ENCODE measurements around the gene MYO5A.
"Not testable (repeated sequence)": the region's sequence is repeated elsewhere in the genome, so short reads cannot be mapped to it uniquely, and the experiment has no call there.

The MYO5A gene

DNA sequence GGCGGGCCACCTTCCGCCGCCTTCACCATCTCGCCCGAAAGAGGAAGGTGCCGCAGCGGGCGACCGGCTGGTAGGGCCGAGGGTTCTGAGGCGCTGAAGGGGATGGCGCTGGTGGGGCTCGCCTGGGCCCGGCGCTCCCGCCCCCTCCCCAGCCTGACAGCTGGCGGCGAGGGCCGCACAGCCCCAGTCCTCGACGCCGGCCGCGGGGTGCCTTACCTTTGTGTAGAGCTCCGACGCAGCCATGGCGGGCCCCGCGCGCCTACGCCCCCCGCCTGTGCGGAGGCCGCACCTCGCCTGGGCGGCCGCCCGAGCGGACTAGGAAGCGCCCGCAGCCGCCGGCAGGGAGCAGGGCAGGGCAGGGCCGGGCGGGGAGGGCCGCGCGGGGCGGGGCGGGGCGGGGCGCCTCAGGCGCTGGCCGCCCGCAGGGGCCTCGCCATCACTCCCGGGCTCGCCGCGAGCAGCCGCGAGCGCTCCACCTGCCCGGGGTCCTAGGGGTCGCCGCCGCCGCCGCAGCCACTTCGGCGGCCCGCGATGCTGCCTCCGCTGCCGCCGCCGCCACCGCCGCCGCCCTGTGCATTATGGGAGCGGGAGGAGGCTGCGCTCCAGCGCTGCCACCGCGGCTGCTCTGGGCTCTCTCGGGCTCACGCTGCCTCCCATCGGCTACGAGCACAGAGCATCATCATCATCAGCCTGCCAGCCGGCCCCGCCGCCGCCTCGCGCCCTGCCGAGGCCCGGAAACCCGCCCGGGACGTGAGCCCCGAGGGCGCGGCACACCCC lies at the start of gene MYO5A:
Gene MYO5A, minus strand, starts transcription at position 317 of the 777 bp plus-strand sequence. Its CDS starts 74 bp downstream, at position 243.
- peak; percentile 81 for DNase-seq

DNA sequence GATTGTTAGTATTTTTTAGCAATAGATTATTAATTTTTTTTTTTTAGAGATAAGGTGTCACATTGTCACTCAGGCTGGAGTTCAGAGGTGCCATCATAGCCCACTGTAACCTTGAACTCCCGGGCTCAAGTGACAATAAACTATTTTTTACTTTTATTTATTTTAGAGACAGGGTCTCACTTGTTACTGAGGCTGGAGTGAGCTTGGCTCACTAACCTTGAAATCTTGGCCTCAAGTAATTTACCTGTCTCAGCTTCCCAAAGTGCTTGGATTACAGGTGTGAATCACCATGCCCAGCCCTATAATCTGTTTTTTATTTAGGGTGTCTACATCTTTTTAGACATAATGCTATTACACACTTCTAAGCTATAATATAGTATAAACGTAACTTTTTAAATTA lies 48.0 kb upstream of the MYO5A start:
- no peak for DNase-seq

DNA sequence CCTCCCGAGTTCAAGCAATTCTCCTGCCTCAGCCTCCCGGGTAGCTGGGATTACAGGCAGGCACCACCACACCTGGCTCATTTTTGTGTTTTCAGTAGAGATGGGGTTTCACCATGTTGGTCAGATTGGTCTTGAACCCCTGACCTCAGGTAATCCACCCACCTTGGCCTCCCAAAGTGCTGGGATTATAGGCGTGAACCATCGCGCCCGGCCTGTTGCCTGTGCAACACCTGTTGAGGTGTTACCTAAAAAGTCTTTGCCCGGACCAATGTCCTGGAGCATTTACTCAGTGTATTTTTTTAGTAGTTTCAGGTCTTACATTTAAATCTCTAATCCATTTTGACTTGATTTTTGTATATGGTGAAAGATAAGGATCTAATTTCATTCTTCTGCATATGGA lies 46.9 kb upstream of the MYO5A start:
- not testable (repeated sequence) for DNase-seq

DNA sequence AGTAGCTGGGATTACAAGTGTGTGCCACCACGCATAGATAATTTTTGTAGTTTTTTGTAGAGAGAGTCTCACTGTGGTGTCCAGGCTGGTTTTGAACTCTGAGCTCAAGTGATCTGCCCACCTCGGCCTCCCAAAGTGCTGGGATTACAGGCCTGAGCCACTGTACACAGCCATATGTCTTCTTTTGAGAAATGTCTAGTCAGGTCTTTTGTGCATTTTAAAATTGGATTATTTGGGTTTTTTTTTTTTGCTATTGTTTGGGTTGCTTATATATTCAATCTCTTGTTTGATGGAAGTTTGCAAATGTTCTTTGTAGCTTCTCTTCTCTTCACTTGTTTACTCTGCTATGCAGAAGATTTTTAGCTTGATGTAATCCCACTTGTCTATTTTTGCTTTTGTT lies 46.4 kb upstream of the MYO5A start:
- DNase-seq, result no peak

DNA sequence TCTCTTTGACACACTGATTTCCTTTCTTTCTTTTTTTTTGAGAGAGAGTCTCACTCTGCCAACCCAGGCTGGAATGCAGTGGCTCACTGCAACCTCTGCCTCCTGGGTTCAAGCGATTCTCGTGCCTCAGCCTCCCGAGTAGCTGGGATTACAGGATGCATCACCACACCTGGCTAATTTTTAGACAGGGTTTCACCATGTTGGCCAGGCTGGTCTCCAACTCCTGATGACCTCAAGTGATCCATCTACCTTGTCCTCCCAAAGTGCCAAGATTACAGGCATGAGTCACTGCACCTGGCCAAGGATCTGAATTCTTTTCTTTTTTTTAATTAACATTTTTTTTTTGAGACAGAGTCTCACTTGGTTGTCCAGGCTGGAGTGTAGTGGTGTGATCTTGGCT lies 45.9 kb upstream of the MYO5A start:
- DNase-seq, result not testable (repeated sequence)

DNA sequence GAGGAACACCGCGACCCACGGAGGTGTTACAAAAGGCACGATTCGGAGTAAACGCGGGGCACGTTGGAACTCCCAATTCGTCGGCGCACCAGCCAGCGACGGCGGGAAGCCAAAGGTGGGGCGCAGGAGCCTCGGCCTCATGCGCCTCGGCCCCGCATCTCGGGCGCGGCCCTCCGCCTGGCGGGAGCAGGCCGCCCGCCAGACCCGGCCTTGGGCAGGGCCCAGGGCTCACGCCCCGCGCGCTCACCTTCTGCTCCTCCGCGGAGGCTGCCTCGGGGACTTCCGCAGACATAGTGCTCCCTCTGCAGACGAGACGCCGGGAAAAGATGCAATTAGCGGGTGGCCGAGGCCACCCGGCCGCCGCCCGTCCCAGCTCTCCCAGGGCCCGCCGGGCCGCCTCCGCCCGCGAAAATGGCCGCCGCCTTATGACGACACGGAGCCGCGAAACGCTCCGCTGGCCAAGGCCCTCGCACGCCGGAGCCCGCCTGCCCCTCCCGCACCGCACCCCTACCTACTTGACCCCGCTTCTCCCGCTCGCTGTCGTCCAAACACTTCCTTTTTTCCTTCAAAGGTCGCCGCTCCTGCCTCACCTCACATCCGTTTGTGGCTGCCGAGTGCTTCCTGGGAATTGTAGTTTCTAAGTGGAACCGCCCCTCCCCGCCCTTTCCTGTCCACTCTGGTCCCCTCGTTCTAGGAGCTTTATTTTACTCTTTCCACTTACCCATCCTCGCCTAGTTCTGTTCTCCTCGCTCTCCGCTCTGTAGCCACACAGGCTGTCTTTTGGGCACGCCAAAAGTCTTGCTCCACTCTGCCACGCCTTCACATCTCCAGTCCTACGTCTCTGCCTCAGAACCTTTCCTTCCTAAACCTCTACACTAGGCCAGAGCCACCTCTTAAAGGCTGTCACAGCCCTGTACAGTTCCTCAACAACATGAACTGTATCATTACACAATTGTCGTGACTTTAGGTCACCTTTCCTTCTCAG lies 40.2 kb upstream of the MYO5A start, which contains the start of gene ARPP19:
Gene ARPP19, minus strand, starts transcription at position 430 of the 985 bp plus-strand sequence. Its CDS starts 138 bp downstream, at position 292.
- peak; percentile 72 for DNase-seq

DNA sequence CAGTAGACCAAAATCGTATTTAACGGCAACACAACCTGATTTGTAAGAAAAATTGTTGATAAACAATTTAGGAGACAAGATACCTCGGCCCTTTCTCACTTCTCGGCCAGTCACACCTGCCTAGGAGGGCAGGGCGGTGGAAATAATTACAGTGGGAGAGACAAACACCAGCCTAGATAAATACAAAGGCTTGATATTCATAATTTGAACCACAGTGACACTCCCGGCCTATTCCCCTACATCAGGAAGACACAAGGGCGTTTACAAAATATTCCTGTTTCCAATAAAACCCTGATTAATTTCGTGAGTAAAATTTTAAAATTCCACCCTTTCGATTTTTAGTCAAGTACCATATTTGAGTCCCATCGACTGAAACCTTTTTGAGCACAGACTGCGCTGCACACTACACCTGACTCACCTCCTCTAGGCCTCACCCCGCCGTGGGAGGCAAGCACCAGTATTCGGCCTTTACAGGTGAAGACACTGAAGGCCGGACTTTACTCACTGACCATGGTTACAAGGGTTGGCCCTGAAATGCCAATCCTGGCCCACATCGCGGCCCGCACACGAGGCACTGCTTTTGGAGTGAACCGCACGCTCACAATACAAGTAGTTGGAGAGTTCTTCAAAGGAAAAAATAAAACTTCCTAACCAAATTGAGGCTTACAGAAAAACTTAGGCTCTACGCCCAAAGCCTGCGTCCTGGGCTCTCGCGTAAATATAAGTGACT lies 39.4 kb upstream of the MYO5A start:
- DNase-seq, result peak; percentile 51

DNA sequence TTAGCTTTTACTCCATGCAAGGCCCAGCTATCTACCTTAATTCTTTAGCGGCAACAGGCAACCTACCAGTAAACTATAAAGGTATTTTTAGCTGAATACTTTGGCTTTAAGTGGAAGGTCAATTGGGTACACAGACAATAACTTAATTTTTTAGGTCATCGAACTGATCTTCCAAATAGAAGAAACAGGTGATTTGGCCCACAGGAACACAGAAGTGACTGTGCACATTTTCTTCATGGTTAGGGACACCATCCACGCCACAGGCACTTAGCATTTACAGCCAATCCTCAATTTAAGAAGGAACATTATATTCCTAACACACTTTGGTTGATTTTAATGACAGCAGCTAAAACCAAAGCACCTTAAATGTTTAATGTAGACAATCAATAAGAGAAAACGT lies 38.2 kb upstream of the MYO5A start:
- DNase-seq, result no peak

DNA sequence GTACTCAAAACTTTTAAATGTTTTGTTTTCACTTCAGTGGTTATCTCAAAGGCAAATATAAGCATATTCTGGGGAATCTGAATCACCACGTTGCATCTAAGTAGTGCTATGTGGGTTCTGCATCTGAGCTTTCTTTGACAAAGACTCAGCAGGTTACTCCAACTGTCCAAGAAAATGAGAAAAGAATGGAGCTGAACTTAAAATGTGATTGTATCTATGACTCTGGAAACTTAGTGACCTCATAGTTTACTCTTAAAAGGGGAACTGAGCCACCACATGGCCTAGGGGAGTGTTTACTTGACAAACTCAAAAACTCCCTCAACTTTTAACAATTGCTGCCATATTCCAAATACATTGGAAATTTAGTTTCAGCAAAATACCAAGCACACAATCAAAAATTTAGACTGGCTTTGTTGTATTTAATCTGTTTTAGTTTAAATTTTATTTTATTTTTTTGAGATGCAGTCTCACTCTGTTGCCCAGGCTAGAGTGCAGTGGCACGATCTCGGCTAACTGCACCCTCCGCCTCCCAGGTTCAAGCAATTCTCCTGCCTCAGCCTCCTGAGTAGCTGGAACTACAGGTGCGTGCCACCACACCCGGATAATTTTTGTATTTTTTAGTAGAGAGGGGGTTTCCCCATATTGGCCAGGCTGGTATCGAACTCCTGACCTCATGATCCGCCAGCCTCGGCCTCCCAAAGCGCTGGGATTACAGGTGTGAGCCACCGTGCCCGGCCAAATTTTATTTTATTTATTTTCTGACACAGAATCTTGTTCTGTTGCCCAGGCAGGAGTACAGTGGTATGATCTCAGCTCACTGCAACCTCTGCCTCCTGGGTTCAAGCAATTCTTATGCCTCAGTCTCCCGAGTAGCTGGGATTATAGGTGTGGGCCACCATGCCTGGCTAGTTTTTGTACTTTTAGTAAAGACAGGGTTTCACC lies 37.0 kb upstream of the MYO5A start:
- DNase-seq, result not testable (repeated sequence)

DNA sequence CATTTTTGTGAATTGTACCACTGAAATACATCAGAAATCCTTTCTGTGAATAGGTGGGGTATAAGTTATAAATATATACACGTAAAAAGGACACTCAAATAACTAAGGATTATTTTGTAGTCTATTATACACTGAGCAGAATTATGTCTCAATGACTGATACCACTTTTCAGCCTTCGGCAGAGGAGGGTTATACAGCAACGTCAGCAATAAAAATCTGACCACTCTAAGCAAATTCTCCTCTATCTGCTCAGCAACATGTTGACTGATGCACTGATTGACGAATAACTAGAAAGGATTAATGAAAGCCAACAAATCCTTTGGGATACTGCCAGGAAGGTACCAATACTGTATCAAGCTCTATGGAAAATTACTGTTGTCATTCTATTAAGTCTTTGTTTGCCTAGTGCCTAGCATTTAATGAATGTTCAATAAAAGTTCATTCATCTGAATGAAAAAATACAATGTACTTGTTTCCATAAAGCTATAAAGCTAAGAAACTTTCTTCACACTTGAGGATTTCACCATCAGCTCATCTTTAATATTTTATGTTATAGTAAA lies 34.9 kb upstream of the MYO5A start:
- no peak for DNase-seq

DNA sequence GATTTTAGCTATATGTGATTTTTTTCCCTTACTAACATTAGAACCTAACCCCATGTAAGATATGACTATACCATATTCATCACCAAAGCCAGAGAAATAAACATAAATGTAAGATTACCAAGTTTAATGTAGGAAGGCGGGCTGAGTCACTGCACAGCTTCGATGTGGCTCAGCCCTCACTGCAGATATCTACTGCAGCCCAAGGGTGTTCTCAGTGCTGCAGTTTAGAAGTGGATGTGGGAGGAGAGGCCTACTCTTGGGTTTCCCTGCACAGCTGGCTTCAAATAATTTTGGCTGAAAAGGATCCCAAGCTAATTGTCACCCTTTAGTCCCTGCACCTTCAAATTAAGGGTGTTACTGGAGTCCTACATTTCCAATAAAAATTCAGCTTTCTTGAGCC lies 30.9 kb upstream of the MYO5A start:
- peak; percentile 50 for DNase-seq

DNA sequence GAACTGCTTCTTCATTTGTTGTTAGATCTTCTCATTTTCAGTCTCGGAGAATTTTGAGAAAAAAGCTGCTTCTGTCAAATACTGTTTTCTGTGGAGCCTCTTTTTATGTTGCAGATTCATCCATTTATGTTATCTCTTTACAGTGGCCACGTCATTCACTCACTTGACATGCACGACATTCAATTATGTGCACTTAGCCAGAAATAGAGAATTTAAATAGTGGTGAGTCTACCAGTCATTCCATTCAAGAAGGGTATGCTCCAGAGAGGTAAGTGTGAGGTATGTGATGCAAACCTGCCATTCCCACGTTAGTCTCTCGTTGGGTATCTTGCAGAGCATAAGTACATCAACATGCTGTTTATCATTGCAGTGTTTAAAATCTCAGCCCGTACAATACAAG lies 30.3 kb upstream of the MYO5A start:
- no peak for DNase-seq

DNA sequence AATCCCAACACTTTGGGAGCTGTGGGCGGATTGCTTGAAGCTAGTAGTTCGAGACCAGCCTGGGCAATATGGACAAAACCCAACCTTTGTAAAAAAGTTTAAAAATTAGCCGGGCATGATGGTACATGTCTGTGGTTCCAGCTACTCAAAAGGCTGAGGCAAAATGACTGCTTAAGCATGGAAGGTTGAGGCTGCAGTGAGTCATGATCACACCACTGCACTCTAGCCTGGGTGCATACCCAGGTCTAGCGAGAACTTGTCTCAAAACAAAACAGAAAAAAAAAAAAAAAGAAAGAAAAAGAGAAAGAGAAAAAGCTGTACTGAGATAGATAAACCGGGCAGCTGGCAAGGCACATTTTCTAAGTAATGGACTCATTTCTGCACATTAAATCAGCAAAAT lies 29.5 kb upstream of the MYO5A start:
- peak; percentile 50 for DNase-seq

DNA sequence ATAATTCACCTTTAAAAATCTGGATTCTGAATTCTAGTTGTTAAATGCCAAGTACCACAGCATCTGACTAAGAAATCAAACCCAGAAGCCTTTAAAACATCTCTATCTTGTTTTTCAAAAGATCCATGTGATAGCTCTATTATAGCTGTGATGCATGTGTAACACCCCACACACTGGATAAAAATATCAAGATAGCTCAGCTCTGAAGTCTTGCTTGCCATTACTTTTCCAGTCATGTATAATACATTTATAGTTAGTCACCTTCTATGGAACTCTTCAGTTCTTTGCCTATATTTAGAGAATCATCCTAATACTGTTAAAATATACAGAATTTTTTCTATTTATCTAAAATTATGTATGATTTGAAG lies 28.6 kb upstream of the MYO5A start:
- no peak for DNase-seq

DNA sequence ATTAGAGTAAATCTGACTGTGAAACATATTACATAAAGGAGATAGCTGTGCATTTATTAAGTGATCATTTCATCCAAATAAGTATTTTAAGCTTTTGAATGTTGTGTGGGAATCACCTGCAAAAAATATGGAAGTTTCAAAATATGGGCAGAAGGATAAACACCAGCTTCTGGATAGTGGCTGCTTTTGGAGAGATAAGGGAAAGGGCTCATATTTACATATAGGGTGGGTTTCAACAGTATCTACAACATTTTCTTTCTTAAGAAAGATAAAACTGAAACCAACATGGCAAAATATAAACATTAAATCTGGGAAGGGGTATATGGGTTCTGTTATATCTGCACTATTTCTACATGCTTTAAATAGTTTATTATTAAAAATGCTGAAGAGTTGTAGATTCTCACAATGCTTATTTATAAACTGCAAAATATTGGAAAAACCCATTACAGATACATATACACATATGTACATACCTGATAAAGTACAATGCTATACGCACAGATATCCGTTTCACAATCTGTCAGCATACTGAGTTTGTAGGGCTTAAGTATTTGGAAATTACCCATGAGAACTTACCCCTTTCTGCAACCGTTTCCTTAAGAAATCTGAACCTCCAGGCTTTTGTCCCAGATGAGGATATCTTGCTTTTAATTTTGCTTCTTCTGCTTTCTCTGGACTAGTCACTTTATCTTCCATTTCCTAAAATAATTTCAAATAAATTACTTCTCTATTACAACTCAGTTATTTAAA lies 28.0 kb upstream of the MYO5A start:
- no peak for DNase-seq

DNA sequence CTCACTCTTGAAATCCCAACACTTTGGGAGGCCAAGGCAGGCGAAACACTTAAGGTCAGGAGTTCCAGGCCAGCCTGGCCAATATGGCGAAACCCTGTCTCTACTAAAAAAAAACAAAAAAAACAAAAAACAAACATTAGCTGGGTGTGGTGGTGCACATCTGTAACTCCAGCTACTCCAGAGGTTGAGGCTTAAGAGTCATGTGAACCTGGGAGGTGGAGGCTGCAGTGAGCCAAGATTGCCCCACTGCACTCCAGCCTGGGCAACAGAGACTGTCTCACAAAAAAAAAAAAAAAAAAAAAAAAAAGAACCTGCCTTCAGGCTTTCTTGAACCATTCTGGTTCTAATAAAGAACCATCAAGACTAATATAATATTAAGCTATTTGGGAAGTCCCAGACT lies 23.6 kb upstream of the MYO5A start:
- DNase-seq, result no peak

DNA sequence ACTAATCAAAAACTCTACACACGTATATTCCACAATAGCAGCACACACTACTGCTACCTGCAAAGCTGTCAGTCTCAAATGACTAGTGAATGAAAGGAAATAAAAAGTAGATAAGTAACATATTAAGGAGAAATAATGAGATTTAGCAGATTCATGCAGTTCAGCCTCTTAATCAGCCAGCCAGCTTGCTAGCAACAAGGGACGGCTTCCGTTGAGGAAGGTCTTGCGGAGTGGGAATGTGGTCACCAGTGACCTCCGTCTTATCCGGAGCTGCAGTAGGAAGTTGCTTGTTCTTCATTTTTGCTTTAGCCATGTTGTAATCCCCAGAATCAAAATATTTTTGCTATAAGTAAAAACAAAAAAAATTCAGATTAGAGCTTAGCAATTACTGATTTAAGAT lies 23.1 kb upstream of the MYO5A start:
- DNase-seq, result no peak

DNA sequence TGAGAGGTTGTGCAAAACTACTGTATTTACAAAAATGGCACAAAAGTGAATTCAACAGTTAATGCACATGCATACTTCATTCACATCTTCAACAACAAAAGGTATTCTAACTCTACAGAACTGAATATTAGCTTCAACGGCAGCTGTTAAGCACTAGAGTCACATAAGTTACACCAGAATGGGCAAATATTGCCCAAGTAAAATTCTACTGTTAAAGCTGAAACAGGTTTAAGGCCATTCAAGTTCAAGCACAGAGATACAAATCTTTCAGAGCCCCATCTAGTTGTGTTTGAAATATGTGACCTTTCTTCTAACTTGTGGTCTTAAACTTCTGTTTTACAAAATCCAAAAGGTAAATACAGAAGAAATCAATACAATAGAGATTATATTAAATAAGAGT lies 22.5 kb upstream of the MYO5A start:
- not testable (repeated sequence) for DNase-seq

DNA sequence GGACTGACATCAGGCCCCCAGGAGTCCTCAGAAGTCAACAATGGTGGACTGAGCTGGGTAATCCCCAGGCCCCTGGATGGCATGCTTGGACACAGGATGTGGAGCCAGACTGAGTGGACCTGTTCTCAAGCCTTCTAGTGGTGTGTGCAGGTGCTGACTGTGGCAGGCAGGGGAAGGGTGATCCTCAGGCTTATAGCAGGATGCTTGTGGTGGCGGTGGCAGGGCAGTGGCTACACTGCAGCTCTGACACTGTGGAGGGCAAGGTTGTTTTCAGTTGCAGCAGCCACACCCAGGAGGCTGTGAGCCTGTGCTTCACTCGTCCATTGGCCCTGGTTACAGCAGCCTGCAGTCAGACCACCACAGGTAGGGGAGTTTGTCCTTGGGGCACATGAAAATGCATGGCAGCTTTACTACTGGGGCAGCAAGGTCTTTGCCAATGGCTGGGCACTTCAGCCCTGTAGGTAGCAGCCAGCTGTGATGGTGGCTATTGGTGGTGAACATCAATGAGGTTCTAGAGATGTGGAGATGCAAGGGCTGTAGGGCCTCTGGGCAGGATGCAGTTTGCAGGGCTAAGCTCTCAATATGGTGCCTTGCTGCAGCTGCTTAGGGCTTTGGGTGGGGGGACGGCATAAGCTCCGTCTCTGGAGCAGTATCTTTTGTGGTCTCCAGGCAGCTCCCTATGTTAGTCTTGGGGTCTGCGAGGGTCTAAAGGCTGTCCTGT lies 17.5 kb upstream of the MYO5A start:
- no peak for DNase-seq

DNA sequence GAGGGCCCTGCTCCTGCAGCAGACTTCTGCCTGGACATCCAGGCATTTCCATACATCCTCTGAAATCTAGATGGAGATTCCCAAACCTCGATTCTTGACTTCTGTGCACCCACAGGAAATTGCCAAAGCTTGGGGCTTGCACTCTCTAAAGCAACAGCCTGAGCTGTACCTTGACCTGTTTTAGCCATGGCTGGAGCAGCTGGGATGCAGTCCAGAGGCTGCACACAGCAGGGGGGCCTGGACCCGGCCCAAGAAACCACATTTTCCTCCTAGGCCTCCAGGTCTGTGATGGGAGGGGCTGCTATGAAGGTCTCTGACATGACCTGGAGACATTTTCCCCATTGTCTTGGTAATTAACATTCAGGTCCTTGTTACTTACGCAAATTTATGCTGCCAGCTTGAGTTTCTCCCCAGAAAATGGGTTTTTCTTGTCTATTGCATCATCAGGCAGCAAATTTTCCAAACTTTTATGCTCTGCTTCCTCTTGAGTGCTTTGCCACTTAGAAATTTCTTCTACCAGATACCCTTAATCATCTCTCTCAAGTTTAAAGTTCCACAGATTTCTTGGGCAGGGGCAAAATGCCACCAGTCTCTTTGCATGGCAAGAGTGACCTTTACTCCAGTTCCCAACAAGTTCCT lies 11.8 kb upstream of the MYO5A start:
- DNase-seq, result no peak

Measured in stimulated activated CD4-positive, alpha-beta T cell treated with anti-CD3 and anti-CD28 coated beads, Interleukin-4, amount 100 ng/mL, for 1 hour (primary cell).